RWPE2 (cell line): ENCODE measurements around the gene ARL10.
A peak's percentile ranks its signal among the peaks of the same experiment; 100 is the strongest.

ENCODE experiments used
- ATAC-seq: fragments of 200-7000 bp; cut with Tn5 transposase; 3 replicates; pipeline ENCODE4 v1.9.1; 2021; ENCODE audit warnings: low read depth
- DNase-seq: peaks from one replicate; pipeline ENCODE4 v3.0.0-alpha.2; 2020; ENCODE audit warnings: low spot score
- H3K27ac ChIP-seq: fragments of 450-650 bp; 2 replicates; pipeline ENCODE4 v1.5.1; 2017; ENCODE audit warnings: mild to moderate bottlenecking; ENCODE audit not compliant: poor library complexity, severe bottlenecking
- H3K27me3 ChIP-seq: fragments of 250-450 bp; sonication (Bioruptor Pico); 2 replicates; pipeline ENCODE4 v1.5.1; 2021; ENCODE audit warnings: mild to moderate bottlenecking, moderate library complexity; ENCODE audit not compliant: insufficient read depth, poor library complexity, severe bottlenecking
- H3K36me3 ChIP-seq: fragments of 250-450 bp; sonication (Bioruptor Pico); 2 replicates; pipeline ENCODE4 v1.5.1; 2020; ENCODE audit warnings: low read depth, mild to moderate bottlenecking, moderate library complexity
- H3K4me1 ChIP-seq: fragments of 250-450 bp; sonication (Bioruptor Pico); 2 replicates; pipeline ENCODE4 v1.5.1; 2021; ENCODE audit warnings: mild to moderate bottlenecking, moderate library complexity; ENCODE audit not compliant: insufficient read depth, poor library complexity, severe bottlenecking
- H3K4me3 ChIP-seq: fragments of 250-450 bp; sonication (Bioruptor Pico); 2 replicates; pipeline ENCODE4 v1.5.1; 2021; ENCODE audit warnings: mild to moderate bottlenecking, moderate library complexity; ENCODE audit not compliant: severe bottlenecking
- H3K9me3 ChIP-seq: fragments of 250-450 bp; sonication (Bioruptor Pico); 2 replicates; pipeline ENCODE4 v1.5.1; 2021; ENCODE audit warnings: mild to moderate bottlenecking, moderate library complexity; ENCODE audit not compliant: severe bottlenecking
- CTCF ChIP-seq: fragments of 450-650 bp; IDR thresholded peaks from one replicate; pipeline ENCODE4 v1.5.1; 2017; ENCODE audit warnings: mild to moderate bottlenecking, moderate library complexity; ENCODE audit not compliant: poor library complexity, severe bottlenecking

The ARL10 gene

GRCh38 chr5:176365351-176366231, at the start of gene ARL10:
Gene ARL10 (plus strand): TSS chr5:176365487. CDS start chr5:176365564, 77 bp downstream.
- no peaks in the 10 kb centered on the region for H3K27me3 ChIP-seq
- no peak for TF ChIP-seq CTCF
- H3K27ac ChIP-seq = peak within 1 kb of the TSS; percentile 38
- peak; percentile 43 for ATAC-seq
- H3K36me3 ChIP-seq = peaks cover 17% of the 10 kb centered on the region
- peak; percentile 78 for DNase-seq
- peaks cover under 1% of the 10 kb centered on the region for H3K4me1 ChIP-seq
- no peaks in the 10 kb centered on the region for H3K9me3 ChIP-seq
- H3K4me3 ChIP-seq = peak within 1 kb of the TSS; percentile 61

GRCh38 chr5:176317534-176318374, 47.5 kb upstream of the ARL10 start:
- H3K27me3 ChIP-seq = no peaks in the 10 kb centered on the region
- ATAC-seq (no peak), DNase-seq (no peak)
- no peak for TF ChIP-seq CTCF
- H3K4me3 ChIP-seq = no peak overlapping the region
- H3K27ac ChIP-seq = no peak overlapping the region
- H3K4me1 ChIP-seq = no peaks in the 10 kb centered on the region
- H3K9me3 ChIP-seq = no peaks in the 10 kb centered on the region
- peaks cover 21% of the 10 kb centered on the region for H3K36me3 ChIP-seq

DNA sequence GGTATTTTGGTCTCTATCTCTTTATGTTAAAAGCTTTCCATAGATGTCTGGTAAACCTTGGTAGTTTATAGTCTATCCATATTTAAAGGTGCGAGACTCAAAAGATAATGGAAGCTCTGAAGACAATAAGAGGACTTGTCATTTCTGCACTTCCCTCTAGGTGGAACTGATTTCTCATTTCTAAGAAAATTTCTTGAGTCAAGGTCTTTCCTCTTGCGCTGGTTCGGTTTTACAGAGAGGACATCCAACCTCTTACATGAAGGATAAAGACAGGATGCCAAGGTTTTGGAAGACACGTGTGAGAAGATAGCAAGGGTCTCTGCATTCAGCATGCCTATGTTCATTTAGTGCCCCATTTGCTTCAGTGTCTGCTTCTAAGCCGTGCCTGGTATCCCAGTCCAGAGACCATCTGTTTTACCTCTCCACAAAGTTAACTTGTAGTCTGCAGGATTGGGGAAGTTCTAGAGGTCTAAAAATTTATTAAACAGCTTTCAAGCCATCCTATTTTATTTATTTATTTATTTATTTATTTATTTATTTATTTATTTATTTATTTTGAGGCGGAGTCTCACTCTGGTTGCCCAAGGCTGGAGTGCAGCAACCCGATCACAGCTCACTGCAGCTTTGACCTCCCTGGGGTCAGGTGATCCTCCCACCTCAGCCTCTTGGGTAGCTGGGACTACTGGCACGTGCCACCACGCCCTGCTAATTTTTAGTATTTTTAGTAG, 45.3 kb upstream of the ARL10 start:
- no peak overlapping the region for H3K27ac ChIP-seq
- no peaks in the 10 kb centered on the region for H3K27me3 ChIP-seq
- no peak overlapping the region for H3K4me3 ChIP-seq
- DNase-seq = no peak
- peaks cover 24% of the 10 kb centered on the region for H3K36me3 ChIP-seq
- no peaks in the 10 kb centered on the region for H3K4me1 ChIP-seq
- no peaks in the 10 kb centered on the region for H3K9me3 ChIP-seq
- TF ChIP-seq CTCF = peak; percentile 51
- ATAC-seq = no peak

GRCh38 chr5:176320577-176320976, 44.7 kb upstream of the ARL10 start:
- Histone ChIP-seq H3K4me1 (no peaks in the 10 kb centered on the region), H3K9me3 (no peaks in the 10 kb centered on the region), H3K27ac (no peak overlapping the region), H3K4me3 (no peak overlapping the region), H3K27me3 (no peaks in the 10 kb centered on the region), H3K36me3 (peaks cover 24% of the 10 kb centered on the region)
- no peak for DNase-seq
- no peak for TF ChIP-seq CTCF
- no peak for ATAC-seq
